Measurements from ENCODE around the gene LONP1.
A peak's percentile ranks its signal among the peaks of the same experiment; 100 is the strongest.
"Not testable (repeated sequence)": the region's sequence is repeated elsewhere in the genome, so short reads cannot be mapped to it uniquely, and the experiment has no call there.

The LONP1 gene

GRCh38 chr19:5719961-5720790 is at the start of gene LONP1, which contains the start of gene CATSPERD:
LONP1 (minus strand) TSS chr19:5720146; CDS start chr19:5720132, 14 bp downstream.
CATSPERD (plus strand) TSS chr19:5720637; CDS start chr19:5720738, 101 bp downstream.
- DNase-seq, result peak; percentile 98

GRCh38 chr19:5767949-5768348 is 48.0 kb upstream of the LONP1 start:
- no peak for DNase-seq

- no peak for DNase-seq
Observed at GRCh38 chr19:5765220-5765619, 45.3 kb upstream of the LONP1 start.

- no peak for DNase-seq
Observed at GRCh38 chr19:5762608-5763217, 42.8 kb upstream of the LONP1 start.

GRCh38 chr19:5753743-5754142 is 33.8 kb upstream of the LONP1 start:
- DNase-seq, result no peak

- DNase-seq, result no peak
Observed at GRCh38 chr19:5751709-5752108, 31.8 kb upstream of the LONP1 start.

GRCh38 chr19:5749505-5749904 is 29.6 kb upstream of the LONP1 start:
- no peak for DNase-seq

- DNase-seq, result not testable (repeated sequence)
Observed at GRCh38 chr19:5748920-5749319, 29.0 kb upstream of the LONP1 start.

- DNase-seq, result not testable (repeated sequence)
Observed at GRCh38 chr19:5744999-5745398, 25.1 kb upstream of the LONP1 start.

GRCh38 chr19:5743630-5744029 is 23.7 kb upstream of the LONP1 start:
- DNase-seq, result no peak

- DNase-seq, result no peak
Observed at GRCh38 chr19:5742051-5742450, 22.1 kb upstream of the LONP1 start.

- no peak for DNase-seq
Observed at GRCh38 chr19:5738423-5738822, 18.5 kb upstream of the LONP1 start.

- DNase-seq, result not testable (repeated sequence)
Observed at GRCh38 chr19:5733172-5733571, 13.2 kb upstream of the LONP1 start.

GRCh38 chr19:5727453-5728050 is 7.6 kb upstream of the LONP1 start:
- no peak for DNase-seq

GRCh38 chr19:5719274-5719960 is 529 bp downstream of the LONP1 start:
- peak; percentile 65 for DNase-seq

GRCh38 chr19:5718579-5719273 is 1.2 kb downstream of the LONP1 start:
- DNase-seq, result peak; percentile 72

GRCh38 chr19:5718037-5718578 is 1.8 kb downstream of the LONP1 start:
- peak; percentile 80 for DNase-seq

GRCh38 chr19:5717215-5717935 is 2.6 kb downstream of the LONP1 start:
- no peak for DNase-seq

GRCh38 chr19:5714816-5715215 is 5.1 kb downstream of the LONP1 start:
- DNase-seq, result no peak

- DNase-seq, result no peak
Observed at GRCh38 chr19:5713228-5713627, 6.7 kb downstream of the LONP1 start.

- DNase-seq, result no peak
Observed at GRCh38 chr19:5711713-5712161, 8.2 kb downstream of the LONP1 start.

GRCh38 chr19:5711025-5711424 is 8.9 kb downstream of the LONP1 start:
- DNase-seq, result no peak

All from stimulated activated CD8-positive, alpha-beta memory T cell treated with anti-CD3 and anti-CD28 coated beads, Interleukin-4, amount 100 ng/mL, for 48 hours (primary cell).